Heart left ventricle (tissue), 16 donors: ENCODE measurements around the gene PSMD13. TPM values are rescaled to one million over a fixed set of nuclear protein-coding genes. Genes with fewer than 3 reads are reported as not detected.
A peak's percentile ranks its signal among the peaks of the same experiment; 100 is the strongest.

Source experiments
- ATAC-seq, 4 donors: fragments of 200-7000 bp; cut with Tn5 transposase; one replicate each; pipeline ENCODE4 v1.9.1; 2020 to 2022; ENCODE audit warnings: moderate library complexity in 4 of 4, mild to moderate bottlenecking in 3 of 4, moderate number of reproducible peaks in 1 of 4
- DNase-seq, 5 donors: peaks; one replicate each; pipeline ENCODE4 v3.0.0-alpha.2; 2020
- H3K27ac ChIP-seq, 12 donors: fragments of 200-600 bp; sonication (generic) in 4 of 12; one replicate each; pipeline versions ENCODE4 v1.5.0 to v1.8.0; 2016 to 2022; ENCODE audit warnings: mild to moderate bottlenecking in 2 of 12
- H3K27me3 ChIP-seq, 9 donors: fragments of 200-600 bp; sonication (generic) in 2 of 9; one replicate each; pipeline versions ENCODE4 v1.5.1 to v1.8.0; 2016 to 2022; ENCODE audit warnings: mild to moderate bottlenecking in 3 of 9
- H3K36me3 ChIP-seq, 9 donors: fragments of 200-600 bp; sonication (generic) in 2 of 9; one replicate each; pipeline versions ENCODE4 v1.5.0 to v1.8.0; 2018 to 2022; ENCODE audit warnings: mild to moderate bottlenecking in 2 of 9
- H3K4me1 ChIP-seq, 12 donors: fragments of 200-600 bp; sonication (generic) in 4 of 12; one replicate each; pipeline versions ENCODE4 v1.5.0 to v1.8.0; 2016 to 2022; ENCODE audit warnings: mild to moderate bottlenecking in 3 of 12
- H3K4me3 ChIP-seq, 12 donors: fragments of 200-600 bp; sonication (generic) in 4 of 12; one replicate each; pipeline versions ENCODE4 v1.5.0 to v1.8.0; 2017 to 2022; ENCODE audit warnings: mild to moderate bottlenecking in 9 of 12, moderate library complexity in 4 of 12
- H3K9me3 ChIP-seq, 12 donors: fragments of 200-600 bp; sonication (generic) in 4 of 12; one replicate each; pipeline versions ENCODE4 v1.5.0 to v1.8.0; 2016 to 2022; ENCODE audit warnings: mild to moderate bottlenecking in 1 of 12
- CTCF ChIP-seq, 12 donors: fragments of 200-600 bp; sonication (generic) in 4 of 12; IDR thresholded peaks; one replicate each; pipeline versions ENCODE4 v1.5.0 to v1.8.0; 2018 to 2022; ENCODE audit warnings: antibody characterized with exemption in 12 of 12, mild to moderate bottlenecking in 5 of 12
- POLR2A ChIP-seq, 2 donors: fragments of 450-650 bp; IDR thresholded peaks; one replicate each; pipeline ENCODE4 v1.6.1; 2017; ENCODE audit warnings: antibody characterized with exemption in 2 of 2, mild to moderate bottlenecking in 2 of 2, moderate library complexity in 2 of 2
- WGBS, 4 donors: extraction: QIAGEN DNeasy Blood & Tissue Kit in 2 of 4; methylation state at CpG; one replicate each; pipeline versions ENCODE4 v1.1.5 to v1.1.7; 2013 to 2018; 5-methylcytosine and 5-hydroxymethylcytosine counted together
- intact Hi-C, 10 donors: fragments of 100-400 bp; cut with DNase I; formaldehyde crosslinking; loops; one replicate each; pipeline versions ENCODE4 v1.11.1 to v1.14.2; 2022
- polyA plus RNA-seq, 2 donors: library from polyadenylated mRNA; stranded (reverse); fragments of 200-250 nt; gene quantifications; one replicate each; pipeline ENCODE4 v1.2.3, GENCODE V29; 2013
- total RNA-seq, 9 donors: library from RNA; depleted of rRNA in 2 of 9; stranded (reverse); fragments of >200 nt in 2 of 9; fragmentation: NEBNext Ultra II Directional in 3 of 9; extraction: Animal tissue kit (Norgen Biotek cat#: 25700) in 3 of 9; gene quantifications; one replicate each; pipeline versions ENCODE4 v1.1.0 to v1.2.4, GENCODE V29; 2016 to 2023
- donor health status: ischemic (EF 13 %, LVEDD 7.1; RV severe dilation, severe dysfunction).
- donor health status: healthy with polysubstance abuse.
- donor health status: DM: no; HTN: yes; CAD: no.
- donor health status: DM: no; HTN: no; CAD: no.
- donor health status: ischemic (EF 25% LVEDD 6.9; RV normal size, moderate dysfunction).
- donor health status: ischemic (EF 25% LVEDD 5.7; RV mildly dilated, moderate dysfunction).
- donor health status: healthy.
- donor health status: DM: yes; HTN: yes; CAD: no.
- donor health status: ischemic (EF 35%, LVEDD 5.7; RV mildly dilated, moderate dysfunction).
- donor health status: nonischemic (EF 11% LVEDD 7.7; RV severe dilation, severe dysfunction).
- donor health status: DM: yes; HTN: yes; CAD: no.
- donor health status: PGD.
- donor health status: ischemic (EF 29% LVEDD 5.4; RV normal size, mild dysfunction).
- donor health status: nonischemic (EF 23%, LVEDD 6.1; RV moderate dilation, normal function).

The PSMD13 gene
- total and polyA plus RNA-seq, 11 donors, result 75.1 to 140 (median 89.5) TPM

- Histone ChIP-seq H3K4me1 (peaks cover 0 to 18% (median 0%) of the 10 kb centered on the region in 12 donors), H3K27me3 (peaks cover 4 to 30% (median 16%) of the 10 kb centered on the region in 9 donors), H3K9me3 (no peaks in the 10 kb centered on the region), H3K4me3 (no peak overlapping the region), H3K36me3 (peaks cover 0 to 9% (median 0%) of the 10 kb centered on the region in 9 donors), H3K27ac (no peak overlapping the region)
- 68 to 73% (median 71%) methylated on average over 19 to 26 of the region's 26 CpGs for WGBS, 4 donors
- TF ChIP-seq CTCF (IDR thresholded peaks at IDR 0.05) (no peak), POLR2A (IDR thresholded peaks at IDR 0.05) (no peak)
- intact Hi-C loops, result loop anchor here in 1 of 10 donors (10.0 kb wide), 1 partner anchor 91 kb away; the partner anchor contains the start of genes BET1L and RIC8A
- no peak for ATAC-seq
- DNase-seq, result peak in 2 of 5 donors; percentile 22 to 50
These were observed 58.8 kb downstream of the PSMD13 start for GRCh38 chr11:295351-296170.

- H3K4me3 ChIP-seq, result no peak overlapping the region
- H3K9me3 ChIP-seq, result no peaks in the 10 kb centered on the region
- ATAC-seq, result no peak
- H3K4me1 ChIP-seq, result peaks cover 0 to 18% (median 0%) of the 10 kb centered on the region in 12 donors
- H3K27me3 ChIP-seq, result peaks cover 4 to 38% (median 17%) of the 10 kb centered on the region in 9 donors
- peak in 3 of 5 donors; percentile 21 to 58 (median 26) for DNase-seq
- H3K36me3 ChIP-seq, result peaks cover 0 to 9% (median 0%) of the 10 kb centered on the region in 9 donors
- WGBS, 4 donors, result 64 to 79% (median 74%) methylated on average over 21 to 35 of the region's 35 CpGs
- intact Hi-C loops, result loop anchor here in 1 of 10 donors (10.0 kb wide), 1 partner anchor 92 kb away; the partner anchor contains the start of genes BET1L and RIC8A
- no peak overlapping the region for H3K27ac ChIP-seq
- TF ChIP-seq POLR2A (IDR thresholded peaks at IDR 0.05) (no peak), CTCF (IDR thresholded peaks at IDR 0.05) (no peak)
These were observed 59.6 kb downstream of the PSMD13 start for GRCh38 chr11:296171-297050.

- intact Hi-C loops, result loop anchor here in 1 of 10 donors (10.0 kb wide), 1 partner anchor 92 kb away; the partner anchor contains the start of genes BET1L and RIC8A
- Histone ChIP-seq H3K36me3 (peaks cover 0 to 9% (median 0%) of the 10 kb centered on the region in 9 donors), H3K27me3 (peaks cover 4 to 42% (median 17%) of the 10 kb centered on the region in 9 donors), H3K4me1 (peaks cover 0 to 18% (median 0%) of the 10 kb centered on the region in 12 donors), H3K27ac (no peak overlapping the region), H3K9me3 (no peaks in the 10 kb centered on the region), H3K4me3 (no peak overlapping the region)
- DNase-seq (peak in 3 of 5 donors; percentile 21 to 51 (median 23)), ATAC-seq (peak in 1 of 4 donors; percentile 18)
- WGBS, 4 donors, result 63 to 75% (median 71%) methylated on average over 9 to 13 of the region's 13 CpGs
- TF ChIP-seq CTCF (IDR thresholded peaks at IDR 0.05), result no peak
- no peak for TF ChIP-seq POLR2A (IDR thresholded peaks at IDR 0.05)
These were observed 60.3 kb downstream of the PSMD13 start for GRCh38 chr11:297051-297585.
